Superior temporal gyrus (tissue), 1 donor: ENCODE measurements around the gene DHRS12.
A peak's percentile ranks its signal among the peaks of the same experiment; 100 is the strongest.
"Not testable (repeated sequence)": the region's sequence is repeated elsewhere in the genome, so short reads cannot be mapped to it uniquely, and the experiment has no call there.

ENCODE experiments used
- DNase-seq: peaks from one replicate; pipeline ENCODE4 v3.0.0-alpha.2; 2016; ENCODE audit errors: extremely low spot score

Gene DHRS12

GRCh38 chr13:51828730-51829567, 25.0 kb upstream of the DHRS12 start:
- DNase-seq: no peak

GRCh38 chr13:51827254-51827653, 23.3 kb upstream of the DHRS12 start:
- no peak for DNase-seq

- DNase-seq: no peak
Observed at GRCh38 chr13:51826606-51827005, 22.6 kb upstream of the DHRS12 start.

- no peak for DNase-seq
Observed at GRCh38 chr13:51825681-51826254, 21.8 kb upstream of the DHRS12 start.

GRCh38 chr13:51825165-51825592, 21.2 kb upstream of the DHRS12 start:
- no peak for DNase-seq

- not testable (repeated sequence) for DNase-seq
Observed at GRCh38 chr13:51824712-51825111, 20.7 kb upstream of the DHRS12 start.

- no peak for DNase-seq
Observed at GRCh38 chr13:51823863-51824262, 19.9 kb upstream of the DHRS12 start.

- DNase-seq: no peak
Observed at GRCh38 chr13:51823359-51823758, 19.4 kb upstream of the DHRS12 start.

- no peak for DNase-seq
Observed at GRCh38 chr13:51822106-51822815, 18.3 kb upstream of the DHRS12 start.

GRCh38 chr13:51821606-51822005, 17.6 kb upstream of the DHRS12 start:
- no peak for DNase-seq

GRCh38 chr13:51820016-51820597, 16.1 kb upstream of the DHRS12 start:
- no peak for DNase-seq

- DNase-seq: no peak
Observed at GRCh38 chr13:51819544-51819943, 15.6 kb upstream of the DHRS12 start.

- no peak for DNase-seq
Observed at GRCh38 chr13:51818781-51819511, 15.0 kb upstream of the DHRS12 start.

GRCh38 chr13:51818276-51818675, 14.3 kb upstream of the DHRS12 start:
- no peak for DNase-seq

- no peak for DNase-seq
Observed at GRCh38 chr13:51817717-51818116, 13.8 kb upstream of the DHRS12 start.

- DNase-seq: no peak
Observed at GRCh38 chr13:51816604-51817249, 12.8 kb upstream of the DHRS12 start.

GRCh38 chr13:51815848-51816247, 11.9 kb upstream of the DHRS12 start:
- no peak for DNase-seq

GRCh38 chr13:51814825-51815650, 11.1 kb upstream of the DHRS12 start:
- peak; percentile 82 for DNase-seq

GRCh38 chr13:51814071-51814470, 10.1 kb upstream of the DHRS12 start:
- no peak for DNase-seq

- DNase-seq: no peak
Observed at GRCh38 chr13:51811920-51812451, 8.0 kb upstream of the DHRS12 start.
